HG03175 (cell line): ENCODE results near the gene JOSD1.

ENCODE experiments used
- ATAC-seq: cut with Tn5 transposase; IDR thresholded peaks from one replicate; pipeline ENCODE4 v1.9.1; 2021; ENCODE audit warnings: mild to moderate bottlenecking, moderate library complexity; ENCODE audit not compliant: unreplicated experiment

Gene JOSD1

GRCh38 chr22:38733724-38734381 lies 33.1 kb upstream of the JOSD1 start:
- ATAC-seq = no peak

DNA sequence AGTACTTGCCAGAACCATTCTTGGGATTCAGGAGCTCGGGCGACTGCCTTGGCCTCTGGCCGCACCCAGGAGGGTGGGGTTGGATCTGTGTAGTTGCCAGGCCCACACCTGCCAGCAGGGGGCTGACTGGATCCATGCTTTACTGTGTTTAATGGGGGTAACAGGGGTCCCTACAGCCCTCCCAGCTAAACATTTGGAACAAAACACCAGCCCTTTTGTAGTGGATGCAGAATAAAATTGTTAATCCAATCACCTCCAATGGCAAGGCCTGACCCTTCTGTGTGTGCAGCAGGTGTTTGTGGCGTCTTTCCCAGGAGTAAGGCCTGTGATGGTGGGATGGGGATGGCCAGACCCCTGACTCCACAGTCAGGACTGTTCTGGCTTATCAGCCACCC lies 32.6 kb upstream of the JOSD1 start:
- ATAC-seq = no peak

DNA sequence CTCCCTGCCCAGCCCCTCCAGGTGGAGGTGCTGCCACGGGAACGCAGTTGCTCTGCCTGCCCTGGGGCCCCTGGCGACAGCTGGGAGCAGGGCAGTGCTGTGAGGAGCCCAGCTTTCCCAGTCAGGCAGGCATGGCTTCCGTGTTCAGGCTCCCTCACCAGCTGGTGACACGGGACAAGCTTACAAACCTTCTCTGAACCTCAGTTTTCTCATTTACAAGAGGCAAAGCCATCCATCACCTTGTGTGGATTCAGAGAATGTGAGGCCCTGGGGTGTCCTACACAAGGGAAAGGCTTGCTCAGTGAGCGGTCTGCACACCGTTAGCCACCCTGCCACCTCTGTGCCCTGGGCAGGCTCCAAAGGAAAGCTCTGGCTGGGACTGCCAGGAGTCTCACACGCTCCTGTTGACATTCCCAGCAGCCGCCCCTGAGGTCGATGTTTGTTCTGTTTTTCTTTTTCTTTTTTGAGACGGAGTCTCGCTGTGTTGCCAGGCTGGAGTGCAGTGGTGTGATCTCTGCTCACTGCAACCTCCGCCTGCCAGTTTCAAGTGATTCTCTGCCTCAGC lies 31.6 kb upstream of the JOSD1 start:
- ATAC-seq = no peak

DNA sequence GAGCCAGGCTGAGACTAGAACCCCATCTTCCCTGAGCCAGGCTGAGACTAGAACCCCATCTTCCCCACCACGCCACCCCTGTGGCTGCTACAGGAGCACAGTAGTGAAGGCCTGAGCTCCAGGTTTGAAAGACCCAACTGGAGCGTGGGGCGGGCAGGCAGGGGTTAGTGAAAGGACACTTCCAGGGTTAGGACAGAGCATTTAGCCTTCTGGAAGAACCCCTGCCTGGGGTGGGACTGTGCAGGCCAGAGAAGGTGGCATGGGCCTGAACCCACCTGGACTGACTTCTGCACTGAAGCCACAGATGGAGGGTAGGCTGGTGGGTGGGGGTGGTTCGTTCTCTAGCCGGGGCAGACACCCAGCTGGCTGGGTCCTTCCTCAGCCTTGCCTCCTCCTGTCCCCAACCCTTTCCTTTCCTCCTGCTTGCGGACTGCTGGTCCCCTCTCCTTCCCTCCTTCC lies 31.0 kb upstream of the JOSD1 start:
- no peak for ATAC-seq

GRCh38 chr22:38730411-38730871 lies 29.7 kb upstream of the JOSD1 start:
- no peak for ATAC-seq

DNA sequence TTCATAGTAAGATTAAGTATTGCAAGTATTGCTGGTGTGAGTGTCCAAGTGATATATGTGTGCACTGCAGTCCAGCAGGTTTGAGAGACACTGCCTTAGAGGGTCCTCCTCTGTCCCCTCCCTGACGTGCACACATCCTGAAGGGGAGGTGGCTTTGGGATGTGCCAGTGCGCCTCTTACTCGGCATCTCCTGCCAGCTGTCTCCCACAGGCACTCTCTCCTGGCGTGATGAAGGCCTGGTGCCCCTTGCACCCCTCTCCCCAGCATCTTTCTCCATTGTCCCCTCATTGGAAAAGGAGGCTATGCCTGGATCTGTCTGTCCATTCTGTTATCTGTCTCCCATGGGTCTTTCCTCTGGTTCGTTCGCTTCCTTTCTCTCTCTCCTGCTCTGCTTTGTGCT lies 29.2 kb upstream of the JOSD1 start:
- ATAC-seq = no peak

GRCh38 chr22:38728871-38729796 lies 28.4 kb upstream of the JOSD1 start:
- no peak for ATAC-seq

GRCh38 chr22:38727530-38728451 lies 27.0 kb upstream of the JOSD1 start:
- no peak for ATAC-seq

DNA sequence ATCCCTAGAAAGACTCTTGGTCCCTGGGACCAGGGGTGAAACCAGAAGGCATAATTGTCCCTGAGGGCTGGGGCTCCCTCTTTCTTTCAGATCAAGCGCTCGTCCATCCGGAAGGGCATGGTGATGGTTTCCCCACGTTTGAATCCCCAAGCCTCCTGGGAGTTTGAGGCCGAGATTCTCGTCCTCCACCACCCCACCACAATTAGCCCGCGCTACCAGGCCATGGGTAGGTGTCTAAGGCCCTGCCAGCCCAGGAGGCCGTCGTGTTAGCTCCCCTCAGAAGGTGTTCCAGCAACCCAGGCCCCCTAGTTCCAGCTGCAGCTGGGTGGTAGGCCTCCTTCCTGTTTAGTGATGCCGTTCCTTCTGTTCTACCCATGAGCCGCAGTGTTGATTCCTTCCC lies 26.4 kb upstream of the JOSD1 start:
- ATAC-seq = no peak

- ATAC-seq = no peak
These were observed 25.3 kb upstream of the JOSD1 start for GRCh38 chr22:38725900-38726655.

DNA sequence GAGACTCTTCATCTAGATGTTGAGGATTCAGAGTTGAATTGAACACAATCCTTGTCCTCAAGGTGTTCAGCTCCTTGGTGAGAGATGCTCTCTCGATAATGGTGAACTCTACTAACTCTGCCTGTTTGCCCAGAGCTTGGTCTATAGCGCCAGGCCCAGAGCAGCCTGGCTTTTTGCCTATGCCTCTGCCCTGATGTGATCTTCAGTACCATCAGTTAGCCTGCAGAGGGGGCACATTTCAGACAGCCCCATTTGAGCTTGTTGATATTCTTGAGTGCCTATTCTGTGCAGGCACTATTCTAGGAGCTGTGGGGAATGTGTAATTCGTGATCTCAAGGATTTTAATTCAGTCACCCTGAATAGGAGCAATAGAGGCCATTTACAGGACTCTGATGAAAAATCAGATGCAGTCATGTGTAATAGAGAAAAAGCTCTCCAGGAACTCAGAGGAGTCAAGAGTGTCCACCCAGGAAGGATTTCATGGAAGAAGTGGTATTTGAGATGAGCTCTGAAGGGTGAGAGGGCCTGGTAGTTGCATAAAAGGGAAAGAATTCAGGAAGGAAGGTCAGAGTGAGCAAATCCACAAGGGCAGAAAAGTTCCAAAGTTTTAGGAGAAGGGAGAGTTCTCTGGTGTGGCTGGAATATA lies 24.3 kb upstream of the JOSD1 start:
- ATAC-seq = no peak

DNA sequence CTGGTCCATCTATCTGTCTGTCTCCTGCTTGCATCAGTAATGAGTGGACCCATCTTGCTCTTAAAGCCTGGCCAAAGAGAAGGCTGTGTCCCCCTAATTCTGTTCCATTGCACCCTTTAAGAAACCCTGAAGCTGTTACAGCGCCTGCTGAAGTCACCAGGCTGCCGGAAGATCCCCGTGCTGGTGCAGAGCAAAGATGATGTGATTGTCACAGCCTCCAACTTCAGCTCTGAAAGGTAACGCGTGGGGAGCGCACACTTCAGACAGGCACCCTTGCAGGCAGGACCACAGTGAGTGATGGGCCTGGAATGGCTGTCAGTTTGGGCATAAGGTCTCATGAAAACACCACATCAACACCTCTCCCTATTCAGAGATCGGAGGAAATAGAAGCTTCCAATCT lies 23.4 kb upstream of the JOSD1 start:
- no peak for ATAC-seq

DNA sequence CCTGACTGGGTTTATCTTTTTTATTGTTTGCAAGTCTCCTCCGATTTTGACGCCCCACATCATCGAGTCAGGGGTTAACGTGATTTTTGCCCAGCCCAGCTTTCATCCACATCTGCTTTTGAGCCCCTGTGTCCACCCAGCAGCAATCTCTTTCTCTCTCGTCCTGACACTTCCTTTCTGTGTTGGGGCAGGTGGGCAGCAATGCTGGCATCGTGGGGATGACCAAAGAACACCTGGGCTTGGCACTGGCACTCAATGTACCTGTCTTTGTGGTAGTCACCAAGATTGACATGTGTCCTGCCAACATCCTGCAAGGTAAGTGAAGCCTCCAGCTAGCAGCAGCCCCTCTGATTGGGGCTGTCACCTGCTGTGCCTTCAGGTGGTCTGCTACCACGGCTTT lies 20.8 kb upstream of the JOSD1 start:
- no peak for ATAC-seq

GRCh38 chr22:38720350-38720749 lies 19.6 kb upstream of the JOSD1 start:
- no peak for ATAC-seq

- ATAC-seq = no peak
These were observed 18.5 kb upstream of the JOSD1 start for GRCh38 chr22:38719196-38719595.

DNA sequence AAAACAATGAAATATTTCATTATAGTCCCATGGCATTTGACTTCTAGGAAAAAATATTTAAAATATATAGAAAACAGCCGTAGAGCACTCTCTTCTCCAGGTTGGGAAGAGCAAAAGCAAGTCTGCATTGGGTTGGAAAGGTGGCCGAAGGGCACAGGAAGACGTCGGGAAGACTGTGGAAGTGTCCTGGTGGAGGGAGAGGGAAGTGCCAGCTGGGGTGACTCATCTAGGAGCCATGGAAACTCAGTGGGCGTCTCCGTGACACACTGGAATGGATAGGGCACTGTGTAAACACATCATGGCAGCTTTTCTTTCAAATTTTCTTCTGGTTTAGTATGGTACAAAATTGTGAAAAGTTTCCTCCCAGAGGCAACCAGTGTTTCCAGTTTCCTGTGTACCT lies 17.7 kb upstream of the JOSD1 start:
- no peak for ATAC-seq

DNA sequence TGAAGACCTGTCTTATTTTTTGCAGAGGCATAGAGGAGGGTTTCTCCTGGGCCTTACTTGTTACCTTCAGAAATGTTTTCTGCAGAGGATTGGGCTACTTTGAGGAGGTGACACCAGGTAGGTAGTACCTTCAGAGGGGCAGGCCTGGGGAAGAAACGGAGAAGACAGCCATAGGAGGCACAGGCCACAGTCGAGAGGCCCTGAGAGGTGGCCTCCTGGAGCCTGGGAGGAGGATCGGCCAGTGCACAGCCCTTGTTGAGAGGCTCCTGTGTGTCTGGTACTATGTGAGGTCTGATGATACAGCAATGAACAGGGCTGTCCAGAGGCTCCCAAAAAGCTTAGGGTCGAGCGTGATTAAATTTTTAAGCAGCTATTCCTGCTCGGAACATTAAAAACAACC lies 16.5 kb upstream of the JOSD1 start:
- no peak for ATAC-seq

DNA sequence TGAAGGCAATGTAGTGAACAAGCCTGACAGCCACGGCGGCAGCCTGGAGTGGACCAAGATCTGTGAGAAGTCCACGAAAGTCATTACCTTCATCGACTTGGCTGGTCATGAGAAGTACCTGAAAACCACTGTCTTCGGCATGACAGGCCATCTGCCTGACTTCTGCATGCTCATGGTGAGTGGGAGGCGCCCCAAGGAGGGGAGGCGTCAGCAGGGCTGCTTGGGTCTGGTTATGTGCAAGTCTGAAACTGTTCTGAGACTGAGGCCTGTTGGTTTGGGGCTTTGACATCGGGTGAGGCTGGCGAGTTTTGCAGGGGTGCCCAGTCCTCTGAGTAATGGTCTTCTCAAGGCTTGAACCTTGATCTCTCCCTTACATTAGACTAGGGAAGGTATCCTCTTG lies 16.1 kb upstream of the JOSD1 start:
- no peak for ATAC-seq

GRCh38 chr22:38716271-38716670 lies 15.5 kb upstream of the JOSD1 start:
- no peak for ATAC-seq

- ATAC-seq = no peak
These were observed 15.1 kb upstream of the JOSD1 start for GRCh38 chr22:38715852-38716251.
